GM12891 (cell line): ENCODE data around the gene MGA.

Experiments used
- PAX5 ChIP-seq: IDR thresholded peaks from 2 replicates; pipeline ENCODE4 v1.6.1; 2011; ENCODE audit warnings: low read length, moderate library complexity, mild to moderate bottlenecking; ENCODE audit not compliant: insufficient read depth, severe bottlenecking
- POLR2A ChIP-seq: IDR thresholded peaks from 2 replicates; pipeline ENCODE4 v1.6.1; 2011; ENCODE audit warnings: low read depth, low read length, control low read depth
- POLR2AphosphoS5 ChIP-seq: IDR thresholded peaks from 2 replicates; pipeline ENCODE4 v1.6.1; 2011; ENCODE audit warnings: low read depth, low read length, control low read depth
- SPI1 ChIP-seq: IDR thresholded peaks from 2 replicates; pipeline ENCODE4 v1.6.1; 2011; ENCODE audit warnings: low read depth, low read length, control low read depth
- TAF1 ChIP-seq: IDR thresholded peaks from 2 replicates; pipeline ENCODE4 v1.6.1; 2011; ENCODE audit warnings: low read depth, low read length, control low read depth

DNA sequence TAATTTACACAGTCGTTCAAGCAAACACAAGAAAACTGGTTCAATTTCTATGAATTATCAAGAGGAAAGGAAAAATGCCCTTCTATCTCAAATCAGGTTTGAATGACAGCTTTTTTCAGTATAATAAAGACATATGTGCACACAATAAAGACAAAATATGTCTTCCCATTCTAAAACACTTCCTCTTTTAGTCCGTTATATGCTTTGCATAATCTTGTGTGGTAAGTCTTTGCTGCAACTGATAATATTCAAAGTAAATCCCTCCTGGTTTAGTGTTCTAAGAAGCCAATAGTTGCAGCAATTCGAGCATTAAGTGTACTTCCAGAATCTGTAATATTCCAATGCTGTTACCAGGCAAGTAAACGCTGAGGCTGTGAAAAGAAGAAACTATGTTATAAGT, 70.3 kb downstream of the MGA start:
- TF ChIP-seq PAX5 (no peak), POLR2A (no peak), POLR2AphosphoS5 (no peak), SPI1 (peak; percentile 90), TAF1 (no peak)
